Measurements from ENCODE around the gene CLEC4C. TPM values are rescaled to one million over a fixed set of nuclear protein-coding genes. Genes with fewer than 3 reads are reported as not detected.
"Not testable (repeated sequence)": the region's sequence is repeated elsewhere in the genome, so short reads cannot be mapped to it uniquely, and the experiment has no call there.

CLEC4C gene
- total and polyA plus RNA-seq, 2 donors (not counting 3 experiments of a cell fraction or from before 2014, with no cell fraction given), result not detected

- H3K36me3 ChIP-seq (ENCODE audit: control insufficient read depth in 2 of 2, extremely low read depth in 1 of 2, insufficient read depth in 2 of 2, low read length in 2 of 2); H3K79me2 ChIP-seq (ENCODE audit: control insufficient read depth, insufficient read depth, low read length); H3K9me1 ChIP-seq (replicated peaks; ENCODE audit: control insufficient read depth, extremely low read depth, insufficient read depth, low read length); H3K27me3 ChIP-seq (ENCODE audit: control insufficient read depth in 2 of 2, insufficient read depth in 2 of 2, low read length in 2 of 2); POLR2A ChIA-PET; H2AFZ ChIP-seq (ENCODE audit: low read depth, low read length); dilution Hi-C loops (cut with MboI; ENCODE audit: extremely low pct_ligation_motif_present, low sequenced_read_pairs); H3K9ac ChIP-seq (replicated peaks; ENCODE audit: extremely low read depth, insufficient read depth, low read length); H3K4me1 ChIP-seq (ENCODE audit: control insufficient read depth, extremely low read depth, insufficient read depth, low read length); FAIRE-seq; H3K27ac ChIP-seq (ENCODE audit: insufficient read depth, low read depth, low read length); H3K4me2 ChIP-seq (ENCODE audit: insufficient read depth, low read length); H4K20me1 ChIP-seq (replicated peaks; ENCODE audit: control insufficient read depth, extremely low read depth, insufficient read depth, low read length); H3K9me3 ChIP-seq (replicated peaks; ENCODE audit: control insufficient read depth, insufficient read depth, low read length); DNase-seq (ENCODE audit: low read depth, low spot score); H3K4me3 ChIP-seq (replicated peaks in 1 of 3; ENCODE audit: insufficient read depth in 1 of 3, low read depth in 1 of 3, low read length in 3 of 3); intact Hi-C loops (cut with micrococcal nuclease); BruUV-seq (replicated peaks): not testable (repeated sequence)
- CTCF ChIA-PET, result interaction anchor here (0.7 kb wide), 1 partner anchor 837 kb away, joined by 3 read pairs; no protein-coding TSS in a partner anchor
These were observed 16.2 kb downstream of the CLEC4C start for GRCh38 chr12:7730984-7731383.

GRCh38 chr12:7729746-7730145 lies 17.4 kb downstream of the CLEC4C start:
- intact Hi-C loops (cut with micrococcal nuclease), result no loop called here
- Histone ChIP-seq H3K9ac (replicated peaks; ENCODE audit: extremely low read depth, insufficient read depth, low read length) (no peak overlapping the region), H4K20me1 (replicated peaks; ENCODE audit: control insufficient read depth, extremely low read depth, insufficient read depth, low read length) (no peaks in the 10 kb centered on the region), H3K79me2 (ENCODE audit: control insufficient read depth, insufficient read depth, low read length) (no peaks in the 10 kb centered on the region), H3K27ac (ENCODE audit: insufficient read depth, low read depth, low read length) (no peak overlapping the region), H3K4me1 (ENCODE audit: control insufficient read depth, extremely low read depth, insufficient read depth, low read length) (no peaks in the 10 kb centered on the region), H3K4me3 (replicated peaks in 1 of 3; ENCODE audit: insufficient read depth in 1 of 3, low read depth in 1 of 3, low read length in 3 of 3) (no peak overlapping the region), H3K9me1 (replicated peaks; ENCODE audit: control insufficient read depth, extremely low read depth, insufficient read depth, low read length) (no peaks in the 10 kb centered on the region), H3K9me3 (replicated peaks; ENCODE audit: control insufficient read depth, insufficient read depth, low read length) (no peaks in the 10 kb centered on the region), H3K4me2 (ENCODE audit: insufficient read depth, low read length) (no peak overlapping the region), H3K27me3 (ENCODE audit: control insufficient read depth in 2 of 2, insufficient read depth in 2 of 2, low read length in 2 of 2) (no peaks in the 10 kb centered on the region), H2AFZ (ENCODE audit: low read depth, low read length) (no peak overlapping the region), H3K36me3 (ENCODE audit: control insufficient read depth in 2 of 2, extremely low read depth in 1 of 2, insufficient read depth in 2 of 2, low read length in 2 of 2) (no peaks in the 10 kb centered on the region)
- ChIA-PET POLR2A (no interaction called here), CTCF (no interaction called here)
- FAIRE-seq (no peak), DNase-seq (ENCODE audit: low read depth, low spot score) (no peak)
- no TSS peak for BruUV-seq (replicated peaks)
- dilution Hi-C loops (cut with MboI; ENCODE audit: extremely low pct_ligation_motif_present, low sequenced_read_pairs), result no loop called here
- TF ChIP-seq POLR2AphosphoS5 (IDR thresholded peaks at IDR 0.05; ENCODE audit: insufficient read depth, low read depth, low read length) (no peak), JUN (IDR thresholded peaks at IDR 0.05; ENCODE audit: borderline replicate concordance, insufficient read depth, insufficient read length, low read depth) (no peak), FOS (IDR thresholded peaks at IDR 0.05; ENCODE audit: borderline replicate concordance, insufficient read depth, low read length) (no peak), POLR2A (IDR thresholded peaks at IDR 0.05; ENCODE audit: low read depth, low read length) (no peak), MYC (IDR thresholded peaks at IDR 0.05; ENCODE audit: low read depth, low read length) (no peak), MAX (IDR thresholded peaks at IDR 0.05; ENCODE audit: insufficient read depth, insufficient read length) (no peak), GATA2 (IDR thresholded peaks at IDR 0.05; ENCODE audit: insufficient read depth, insufficient read length, low read depth, low read length) (no peak), CTCF (IDR thresholded peaks at IDR 0.05; ENCODE audit: extremely low read depth in 1 of 2, insufficient read depth in 1 of 2, low read depth in 1 of 2, low read length in 2 of 2) (no peak), EZH2 (IDR thresholded peaks at IDR 0.05; ENCODE audit: borderline replicate concordance, low read depth, low read length, severe bottlenecking) (no peak)
